ENCODE results near the gene RBMS3.

DNA sequence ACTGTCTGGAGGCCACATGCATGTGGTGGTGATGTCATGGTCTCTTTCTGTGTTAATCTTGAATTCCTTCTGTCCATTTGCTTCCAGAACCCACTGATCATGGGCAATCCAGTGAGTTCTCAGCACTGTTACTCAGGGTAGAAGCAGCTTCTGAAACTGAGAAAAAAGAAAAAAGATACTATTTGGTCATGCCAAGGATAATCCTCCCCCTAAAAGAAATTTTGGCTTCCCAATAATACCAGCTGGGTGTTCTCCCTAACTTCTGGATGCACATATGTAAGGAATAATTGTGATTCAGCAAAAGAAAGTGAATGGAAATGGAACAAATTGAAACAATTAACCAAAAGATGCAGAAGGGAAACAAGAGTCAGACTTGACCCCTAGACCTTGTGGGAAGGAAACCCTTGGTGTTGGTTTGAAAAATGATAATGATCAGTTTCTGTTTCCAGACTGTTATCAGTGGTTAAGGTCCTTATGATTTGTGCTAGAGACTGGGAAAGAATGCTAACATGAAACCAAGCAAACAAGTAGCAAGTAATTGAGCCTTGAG, 92.3 kb downstream of the RBMS3 start:
- TF ChIP-seq, protein P1, sequence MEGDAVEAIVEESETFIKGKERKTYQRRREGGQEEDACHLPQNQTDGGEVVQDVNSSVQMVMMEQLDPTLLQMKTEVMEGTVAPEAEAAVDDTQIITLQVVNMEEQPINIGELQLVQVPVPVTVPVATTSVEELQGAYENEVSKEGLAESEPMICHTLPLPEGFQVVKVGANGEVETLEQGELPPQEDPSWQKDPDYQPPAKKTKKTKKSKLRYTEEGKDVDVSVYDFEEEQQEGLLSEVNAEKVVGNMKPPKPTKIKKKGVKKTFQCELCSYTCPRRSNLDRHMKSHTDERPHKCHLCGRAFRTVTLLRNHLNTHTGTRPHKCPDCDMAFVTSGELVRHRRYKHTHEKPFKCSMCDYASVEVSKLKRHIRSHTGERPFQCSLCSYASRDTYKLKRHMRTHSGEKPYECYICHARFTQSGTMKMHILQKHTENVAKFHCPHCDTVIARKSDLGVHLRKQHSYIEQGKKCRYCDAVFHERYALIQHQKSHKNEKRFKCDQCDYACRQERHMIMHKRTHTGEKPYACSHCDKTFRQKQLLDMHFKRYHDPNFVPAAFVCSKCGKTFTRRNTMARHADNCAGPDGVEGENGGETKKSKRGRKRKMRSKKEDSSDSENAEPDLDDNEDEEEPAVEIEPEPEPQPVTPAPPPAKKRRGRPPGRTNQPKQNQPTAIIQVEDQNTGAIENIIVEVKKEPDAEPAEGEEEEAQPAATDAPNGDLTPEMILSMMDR (IDR thresholded peaks at IDR 0.05) = no peak
- TF ChIP-seq POLR2A (IDR thresholded peaks at IDR 0.05) (no peak), POLR2AphosphoS5 (IDR thresholded peaks at IDR 0.05) (no peak)
